Smooth muscle cell (in vitro differentiated cells): ENCODE data around the gene OPN1SW. TPM values are rescaled to one million over a fixed set of nuclear protein-coding genes. Genes with fewer than 3 reads are reported as not detected.

ENCODE experiments used
- DNase-seq: peaks from one replicate; lab custom pipeline; 2025; ENCODE audit not compliant: unreplicated experiment; lab: John Stamatoyannopoulos, UW
- H2AFZ ChIP-seq: fragments of 200-600 bp; sonication (generic); 2 replicates; pipeline ENCODE4 v1.6.0; 2016; ENCODE audit warnings: antibody characterized with exemption, low read depth, mild to moderate bottlenecking
- H3F3A ChIP-seq: fragments of 200-600 bp; sonication (generic); 2 replicates; pipeline ENCODE4 v1.6.0; 2017; ENCODE audit warnings: antibody characterized with exemption, low read depth
- H3K27ac ChIP-seq: fragments of 200-600 bp; sonication (generic); 2 replicates; pipeline ENCODE4 v1.5.1; 2016; ENCODE audit warnings: low read depth, mild to moderate bottlenecking
- H3K27me3 ChIP-seq: fragments of 200-600 bp; sonication (generic); 2 replicates; pipeline ENCODE4 v1.6.1; 2016; ENCODE audit warnings: low read depth, mild to moderate bottlenecking
- H3K36me3 ChIP-seq: fragments of 200-600 bp; sonication (generic); 2 replicates; pipeline ENCODE4 v1.5.1; 2016; ENCODE audit warnings: low read depth
- H3K4me1 ChIP-seq: fragments of 200-600 bp; sonication (generic); 2 replicates; pipeline ENCODE4 v1.5.1; 2016; ENCODE audit warnings: low read depth
- H3K4me2 ChIP-seq: fragments of 200-600 bp; sonication (generic); 2 replicates; pipeline ENCODE4 v1.6.0; 2016; ENCODE audit warnings: mild to moderate bottlenecking
- H3K4me3 ChIP-seq: fragments of 200-600 bp; sonication (generic); 2 replicates; pipeline ENCODE4 v1.5.1; 2016; ENCODE audit warnings: mild to moderate bottlenecking
- H3K79me2 ChIP-seq: fragments of 200-600 bp; sonication (generic); 2 replicates; pipeline ENCODE4 v1.6.0; 2016; ENCODE audit warnings: low read depth, mild to moderate bottlenecking
- H3K9ac ChIP-seq: fragments of 200-600 bp; sonication (generic); 2 replicates; pipeline ENCODE4 v1.6.0; 2016; ENCODE audit warnings: low read depth
- H3K9me3 ChIP-seq: fragments of 200-600 bp; sonication (generic); replicated peaks from 2 replicates; pipeline ENCODE4 v1.5.1; 2016; ENCODE audit warnings: low read depth
- H4K20me1 ChIP-seq: fragments of 200-600 bp; sonication (generic); 2 replicates; pipeline ENCODE4 v1.6.0; 2016; ENCODE audit warnings: low read depth
- CTCF ChIP-seq: fragments of 200-600 bp; sonication (generic); IDR thresholded peaks from 2 replicates; pipeline ENCODE4 v1.5.1; 2017; ENCODE audit warnings: borderline replicate concordance, mild to moderate bottlenecking, antibody characterized with exemption; ENCODE audit not compliant: insufficient read depth, poor library complexity, severe bottlenecking
- WGBS: methylation state at CpG from one replicate; pipeline ENCODE4 v1.1.7; 2016; ENCODE audit warnings: low lambda C conversion rate; 5-methylcytosine and 5-hydroxymethylcytosine counted together
- polyA plus RNA-seq: library from polyadenylated mRNA; unstranded; fragments of >200 nt; fragmentation: Nextera tagmentation; extraction: Ambion mirVana; gene quantifications from 2 replicates; pipeline ENCODE4 v1.2.1, GENCODE V29; 2016
- total RNA-seq: library from RNA; depleted of rRNA; stranded (reverse); fragments of >200 nt; gene quantifications from 2 replicates; pipeline ENCODE4 v1.2.3, GENCODE V29; 2014

The OPN1SW gene
- total and polyA plus RNA-seq, 2 experiments from 2014 or later, result 1.7 TPM; not detected in 1

DNA sequence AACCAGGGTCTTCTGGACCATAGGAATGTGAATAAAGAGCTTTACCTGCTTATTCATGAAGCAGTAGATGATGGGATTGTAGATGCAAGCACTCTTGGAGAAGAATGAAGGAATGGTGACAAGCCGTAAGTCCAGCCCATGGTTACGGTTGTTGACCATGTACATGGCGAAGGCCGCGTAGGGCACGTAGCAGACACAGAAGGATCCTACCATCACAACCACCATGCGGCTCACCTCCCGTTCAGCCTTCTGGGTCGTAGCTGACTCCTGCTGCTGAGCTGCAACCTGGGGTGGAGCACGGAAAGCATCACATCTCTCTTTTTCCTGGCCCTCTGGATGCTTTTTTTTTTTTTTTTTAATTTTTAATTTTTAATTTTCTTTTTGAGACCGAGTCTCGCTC lies 2.0 kb downstream of the OPN1SW start:
- Histone ChIP-seq H3K27me3 (no peaks in the 10 kb centered on the region), H2AFZ (no peak overlapping the region), H3K4me2 (no peak overlapping the region), H3K79me2 (no peaks in the 10 kb centered on the region), H3K27ac (no peak overlapping the region), H3K9me3 (peaks cover 6% of the 10 kb centered on the region), H3K4me1 (no peaks in the 10 kb centered on the region), H3K36me3 (peaks cover 30% of the 10 kb centered on the region), H4K20me1 (peaks cover 55% of the 10 kb centered on the region), H3K9ac (no peak overlapping the region), H3F3A (peaks cover 43% of the 10 kb centered on the region), H3K4me3 (no peak overlapping the region)
- WGBS, result 99% methylated on average over 12 of the region's 12 CpGs
- DNase-seq, result no peak
- TF ChIP-seq CTCF, result no peak

DNA sequence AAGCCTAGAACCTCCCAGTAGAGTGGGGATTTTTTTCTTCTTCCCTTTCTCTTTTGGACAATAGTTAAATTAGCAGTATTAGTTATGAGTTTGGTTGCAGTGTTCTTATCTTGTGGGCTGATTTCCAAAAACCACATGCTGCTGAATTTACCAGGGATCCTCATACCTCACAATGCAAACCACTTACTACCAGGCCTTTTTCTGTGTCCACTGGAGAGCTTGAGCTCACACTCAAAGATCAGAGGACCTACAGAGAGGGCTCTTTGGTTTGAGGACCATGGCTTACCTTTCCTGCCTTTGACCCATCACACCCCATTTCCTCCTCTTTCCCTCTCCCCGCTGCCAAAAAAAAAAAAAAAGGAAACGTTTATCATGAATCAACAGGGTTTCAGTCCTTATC lies 5.4 kb downstream of the OPN1SW start:
- H4K20me1 ChIP-seq, result peaks cover 88% of the 10 kb centered on the region
- 86% methylated on average over 2 of the region's 2 CpGs for WGBS
- H3K36me3 ChIP-seq, result peaks cover 43% of the 10 kb centered on the region

DNA sequence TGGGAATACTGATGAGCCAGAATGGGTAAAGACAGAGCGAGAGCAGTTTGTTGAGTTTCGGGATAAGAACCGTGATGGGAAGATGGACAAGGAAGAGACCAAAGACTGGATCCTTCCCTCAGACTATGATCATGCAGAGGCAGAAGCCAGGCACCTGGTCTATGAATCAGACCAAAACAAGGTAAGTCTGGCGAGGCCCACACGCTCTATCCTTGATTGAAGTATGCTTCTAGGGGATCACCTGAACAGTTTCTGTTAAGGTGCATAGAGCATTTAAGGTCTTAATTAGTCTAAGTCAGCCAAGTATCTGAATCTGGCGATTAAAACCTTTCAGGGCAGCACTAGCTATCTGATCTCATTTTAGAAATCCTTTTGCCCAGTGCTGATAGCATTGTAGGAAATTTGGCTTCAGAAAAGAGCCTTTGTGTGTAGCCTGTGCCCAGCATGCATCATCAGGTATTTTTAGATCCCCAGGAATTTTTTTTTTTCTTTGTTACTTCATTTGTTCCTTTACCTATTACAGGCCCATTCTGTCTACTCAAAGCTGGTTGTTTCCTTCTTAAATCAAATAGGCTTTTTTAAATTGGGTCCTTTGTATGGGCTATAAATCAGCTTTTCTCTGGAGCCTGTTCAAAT lies 8.0 kb downstream of the OPN1SW start:
- 100% methylated on average over 6 of the region's 6 CpGs for WGBS
- no peaks in the 10 kb centered on the region for H3K4me1 ChIP-seq
- H3K4me3 ChIP-seq, result no peak overlapping the region
- peaks cover 98% of the 10 kb centered on the region for H4K20me1 ChIP-seq
- H3K79me2 ChIP-seq, result peaks cover 20% of the 10 kb centered on the region
- DNase-seq, result no peak
- no peak overlapping the region for H2AFZ ChIP-seq
- H3K27me3 ChIP-seq, result no peaks in the 10 kb centered on the region
- H3F3A ChIP-seq, result peaks cover 29% of the 10 kb centered on the region
- no peak overlapping the region for H3K9ac ChIP-seq
- H3K9me3 ChIP-seq, result no peaks in the 10 kb centered on the region
- no peak overlapping the region for H3K4me2 ChIP-seq
- H3K36me3 ChIP-seq, result peaks cover 61% of the 10 kb centered on the region
- no peak for TF ChIP-seq CTCF
- H3K27ac ChIP-seq, result no peak overlapping the region

More for the DNA sequence above, 5.4 kb downstream of the OPN1SW start:
- Histone ChIP-seq H3K79me2 (peaks cover 8% of the 10 kb centered on the region), H3K27me3 (no peaks in the 10 kb centered on the region), H3F3A (peaks cover 38% of the 10 kb centered on the region), H3K4me1 (no peaks in the 10 kb centered on the region), H3K4me2 (no peak overlapping the region), H3K27ac (no peak overlapping the region), H3K9ac (no peak overlapping the region), H2AFZ (no peak overlapping the region), H3K9me3 (no peaks in the 10 kb centered on the region), H3K4me3 (no peak overlapping the region)
- no peak for TF ChIP-seq CTCF
- no peak for DNase-seq

DNA sequence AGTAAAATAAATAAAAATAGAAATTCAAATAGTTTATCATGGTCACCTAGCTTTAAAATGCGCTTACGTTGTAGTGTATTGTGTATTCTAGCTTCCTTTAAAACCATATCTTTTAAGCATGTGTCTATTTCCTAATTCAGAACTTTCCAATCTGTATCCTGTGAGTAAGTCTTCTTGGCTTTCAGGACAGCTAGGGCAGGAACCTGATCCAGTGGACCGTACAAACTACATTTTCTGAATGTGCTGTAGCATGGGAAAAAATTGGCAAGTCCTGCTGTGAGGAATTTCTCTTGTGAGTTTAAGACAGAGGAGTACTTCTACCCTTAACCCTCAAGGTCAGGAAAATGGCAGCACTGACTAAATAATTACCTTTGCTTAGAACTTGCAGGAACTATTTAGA lies 12.1 kb downstream of the OPN1SW start:
- Histone ChIP-seq H2AFZ (no peak overlapping the region), H3K9ac (no peak overlapping the region), H3K79me2 (peaks cover 43% of the 10 kb centered on the region), H4K20me1 (peaks cover 100% of the 10 kb centered on the region), H3K27ac (no peak overlapping the region), H3K9me3 (no peaks in the 10 kb centered on the region), H3F3A (peaks cover 14% of the 10 kb centered on the region), H3K4me1 (no peaks in the 10 kb centered on the region), H3K27me3 (no peaks in the 10 kb centered on the region), H3K36me3 (peaks cover 53% of the 10 kb centered on the region), H3K4me3 (no peak overlapping the region), H3K4me2 (no peak overlapping the region)
- TF ChIP-seq CTCF, result no peak
- no peak for DNase-seq
- WGBS, result 98% methylated on average over 3 of the region's 3 CpGs
